ENCODE data around the gene NIBAN1.

DNA sequence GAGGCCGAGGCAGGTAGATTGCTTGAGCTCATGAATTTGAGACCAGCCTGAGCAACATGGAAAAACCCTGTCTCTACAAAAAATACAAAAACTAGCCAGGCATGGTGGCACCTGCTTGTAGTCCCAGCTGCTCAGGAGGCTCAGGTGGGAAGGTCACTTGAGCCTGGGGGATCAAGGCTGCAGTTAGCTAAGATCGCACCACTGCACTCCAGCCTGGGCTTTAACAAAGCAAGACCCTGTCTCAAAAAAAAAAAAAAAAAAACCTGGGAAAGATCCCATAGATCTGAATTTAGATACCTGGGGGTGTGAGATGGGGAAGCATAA is 32.9 kb downstream of the NIBAN1 start:
- TF ChIP-seq CREB1 (IDR thresholded peaks at IDR 0.05): no peak
- TF ChIP-seq CBX5 (IDR thresholded peaks at IDR 0.05; ENCODE audit: low read depth, low read length): no peak
- TF ChIP-seq CTCF (IDR thresholded peaks at IDR 0.05; ENCODE audit: control extremely low read depth in 1 of 3, insufficient read depth in 1 of 3, low read depth in 1 of 3, low read length in 3 of 3): no peak
- TF ChIP-seq POLR2AphosphoS5 (IDR thresholded peaks at IDR 0.05; ENCODE audit: low read depth, low read length): no peak
- no peak for TF ChIP-seq EP300 (IDR thresholded peaks at IDR 0.05; ENCODE audit: borderline replicate concordance in 1 of 2, low read depth in 2 of 2, low read length in 2 of 2)
- TF ChIP-seq NANOG (IDR thresholded peaks at IDR 0.05; ENCODE audit: insufficient read depth, low read depth, low read length, poor library complexity, severe bottlenecking): no peak
- no peak for TF ChIP-seq CBX8 (IDR thresholded peaks at IDR 0.05; ENCODE audit: borderline replicate concordance, low read depth, low read length)
- TF ChIP-seq BRCA1 (IDR thresholded peaks at IDR 0.05; ENCODE audit: low read depth, low read length): no peak
- TF ChIP-seq, protein P1, sequence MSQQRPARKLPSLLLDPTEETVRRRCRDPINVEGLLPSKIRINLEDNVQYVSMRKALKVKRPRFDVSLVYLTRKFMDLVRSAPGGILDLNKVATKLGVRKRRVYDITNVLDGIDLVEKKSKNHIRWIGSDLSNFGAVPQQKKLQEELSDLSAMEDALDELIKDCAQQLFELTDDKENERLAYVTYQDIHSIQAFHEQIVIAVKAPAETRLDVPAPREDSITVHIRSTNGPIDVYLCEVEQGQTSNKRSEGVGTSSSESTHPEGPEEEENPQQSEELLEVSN (IDR thresholded peaks at IDR 0.05): no peak
- no peak for TF ChIP-seq POLR2A (IDR thresholded peaks at IDR 0.05; ENCODE audit: control extremely low read depth in 1 of 2, low read depth in 2 of 2, low read length in 2 of 2)
- TF ChIP-seq BACH1 (IDR thresholded peaks at IDR 0.05; ENCODE audit: low read length): no peak
